Measurements from ENCODE around the gene SPRR2F. TPM values are rescaled to one million over a fixed set of nuclear protein-coding genes. Genes with fewer than 3 reads are reported as not detected.
"Not testable (repeated sequence)": the region's sequence is repeated elsewhere in the genome, so short reads cannot be mapped to it uniquely, and the experiment has no call there.

Gene SPRR2F
- total and polyA plus RNA-seq, 5 donors = 0.37 TPM; not detected in 4

DNA sequence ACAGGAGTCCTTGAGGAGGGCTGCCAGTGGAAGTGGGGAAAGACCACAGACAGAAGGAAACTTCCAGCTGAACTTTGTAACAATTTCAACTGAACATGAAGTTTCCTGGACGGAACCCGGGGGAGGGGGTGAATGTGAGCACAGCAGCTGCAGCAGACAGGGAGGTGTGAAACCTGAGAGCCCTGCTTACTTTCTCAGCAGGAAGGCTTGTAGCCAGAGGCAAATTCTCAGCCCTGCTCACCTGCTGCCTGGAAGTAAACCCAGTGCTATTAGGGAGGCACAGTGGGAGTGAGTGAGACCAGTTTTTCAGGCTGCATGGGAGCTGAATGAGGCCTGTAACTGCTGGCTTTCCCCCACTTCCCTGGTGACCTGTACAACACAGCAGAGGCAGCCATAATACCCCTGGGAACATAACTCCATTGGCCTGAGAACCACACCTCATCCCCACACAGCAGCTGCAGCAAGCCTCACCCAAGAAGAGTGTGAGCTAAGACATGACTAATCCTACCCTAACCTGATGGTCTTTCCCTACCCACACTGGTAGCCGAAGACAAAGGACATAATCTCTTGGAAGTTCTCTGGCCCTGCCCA, 9.6 kb upstream of the SPRR2F start:
- no peak for ATAC-seq
- intact Hi-C loops (cut with DNase I) = no loop called here
- peaks cover 4% of the 10 kb centered on the region for H3K9me3 ChIP-seq (ENCODE audit: control insufficient read depth, low read length)
- 35% methylated on average over 3 of the region's 3 CpGs for WGBS
- no peak overlapping the region for H3K4me3 ChIP-seq (ENCODE audit: low read length)
- no peaks in the 10 kb centered on the region for H3K27me3 ChIP-seq (ENCODE audit: control insufficient read depth, insufficient read depth)
- no peak for DNase-seq
- no peak overlapping the region for H3K27ac ChIP-seq (ENCODE audit: low read length)
- H3K4me1 ChIP-seq (ENCODE audit: control insufficient read depth, insufficient read depth, low read length) = no peaks in the 10 kb centered on the region

DNA sequence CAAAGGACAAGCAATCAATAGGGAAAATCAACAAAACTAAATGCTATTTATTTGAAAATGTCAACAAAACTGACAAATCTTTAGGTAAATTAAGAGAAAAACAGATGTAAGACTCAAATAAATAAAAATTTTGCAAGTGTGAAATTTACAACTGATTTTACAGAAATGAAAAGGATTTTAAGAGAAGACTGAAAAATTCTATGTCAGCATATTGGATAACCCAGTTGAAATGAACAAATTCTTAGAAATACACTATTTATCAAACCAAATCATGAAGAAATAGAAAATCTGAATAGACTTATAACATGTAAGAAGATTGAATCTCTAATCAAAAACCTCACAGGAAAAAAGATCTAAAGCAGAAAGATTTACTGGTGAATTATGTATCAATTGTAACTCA, 7.6 kb upstream of the SPRR2F start:
- Histone ChIP-seq H3K27ac (ENCODE audit: low read length) (no peak overlapping the region), H3K27me3 (ENCODE audit: control insufficient read depth, insufficient read depth) (no peaks in the 10 kb centered on the region), H3K4me3 (ENCODE audit: low read length) (no peak overlapping the region), H3K9me3 (ENCODE audit: control insufficient read depth, low read length) (peaks cover 4% of the 10 kb centered on the region), H3K4me1 (ENCODE audit: control insufficient read depth, insufficient read depth, low read length) (no peaks in the 10 kb centered on the region)
- intact Hi-C loops (cut with DNase I) = no loop called here
- DNase-seq (no peak), ATAC-seq (no peak)

DNA sequence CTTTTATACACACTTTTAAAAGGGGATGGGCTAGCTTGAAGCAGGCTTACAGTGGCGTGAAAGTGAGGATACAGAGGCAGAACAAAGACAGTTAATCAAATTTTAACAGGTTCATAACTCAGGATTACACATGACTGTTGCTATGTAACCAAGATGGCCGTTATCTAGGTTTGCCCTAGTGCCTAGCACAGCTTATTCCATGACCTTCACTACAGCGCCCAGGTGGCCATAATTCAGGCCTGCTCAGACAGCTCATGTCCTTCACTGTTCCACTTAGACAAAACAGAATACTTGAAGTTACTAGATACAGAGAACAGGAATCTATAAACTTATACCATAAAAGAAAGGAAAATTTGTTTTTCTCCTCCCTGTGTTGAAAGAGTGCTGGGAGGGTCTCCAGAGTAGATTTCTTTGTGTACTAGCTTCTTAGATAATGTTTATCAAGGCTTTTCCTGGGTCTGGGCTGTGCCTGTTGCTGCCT, 6.2 kb upstream of the SPRR2F start:
- Histone ChIP-seq H3K4me3 (ENCODE audit: low read length) (no peak overlapping the region), H3K4me1 (ENCODE audit: control insufficient read depth, insufficient read depth, low read length) (no peaks in the 10 kb centered on the region), H3K9me3 (ENCODE audit: control insufficient read depth, low read length) (peaks cover 4% of the 10 kb centered on the region), H3K27me3 (ENCODE audit: control insufficient read depth, insufficient read depth) (no peaks in the 10 kb centered on the region), H3K27ac (ENCODE audit: low read length) (no peak overlapping the region)
- DNase-seq = no peak
- 50% methylated on average over 3 of the region's 3 CpGs for WGBS
- intact Hi-C loops (cut with DNase I) = no loop called here
- no peak for ATAC-seq

DNA sequence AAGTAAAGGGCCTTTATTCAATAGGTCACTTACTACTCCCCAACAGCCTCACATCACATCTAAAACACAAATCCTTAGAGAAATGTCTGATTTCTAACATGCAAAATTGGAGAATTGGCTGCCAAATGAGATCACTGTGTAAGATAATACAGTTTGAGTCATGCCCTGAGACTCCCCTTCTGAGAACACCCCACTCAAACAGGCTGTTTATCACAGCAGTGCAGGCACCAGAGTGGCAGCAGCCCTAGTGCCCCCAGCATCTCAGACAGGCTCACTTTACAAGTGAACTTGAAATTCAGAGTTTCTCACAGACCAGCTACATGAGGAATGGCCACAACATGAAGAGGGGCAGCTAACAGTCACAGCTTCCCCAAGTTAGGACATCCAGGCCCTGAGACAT, 1.9 kb upstream of the SPRR2F start:
- DNase-seq; ATAC-seq; H3K4me1 ChIP-seq (ENCODE audit: control insufficient read depth, insufficient read depth, low read length); H3K27ac ChIP-seq (ENCODE audit: low read length); H3K4me3 ChIP-seq (ENCODE audit: low read length); H3K9me3 ChIP-seq (ENCODE audit: control insufficient read depth, low read length); H3K27me3 ChIP-seq (ENCODE audit: control insufficient read depth, insufficient read depth); intact Hi-C loops (cut with DNase I): not testable (repeated sequence)

DNA sequence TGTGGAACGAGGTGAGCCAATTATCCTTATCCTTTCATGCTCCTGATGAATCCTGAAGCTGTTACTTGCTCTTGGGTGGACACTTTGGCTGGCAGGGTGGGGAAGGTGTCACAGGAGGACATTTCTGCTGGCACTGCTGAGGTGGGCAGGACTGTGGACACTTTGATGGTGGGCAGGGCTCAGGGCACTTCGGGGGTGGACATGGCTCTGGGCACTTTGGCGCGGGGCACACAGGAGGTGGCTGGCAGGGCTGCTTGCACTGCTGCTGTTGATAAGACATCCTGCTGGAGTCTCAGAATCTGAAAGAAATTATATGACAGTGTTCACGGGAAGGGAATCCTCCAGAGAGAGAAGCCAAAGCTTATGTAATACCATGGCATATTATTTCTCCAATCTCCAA, 862 bp downstream of the SPRR2F start:
- DNase-seq; ATAC-seq; H3K4me3 ChIP-seq (ENCODE audit: low read length); H3K27ac ChIP-seq (ENCODE audit: low read length); H3K9me3 ChIP-seq (ENCODE audit: control insufficient read depth, low read length); intact Hi-C loops (cut with DNase I); H3K4me1 ChIP-seq (ENCODE audit: control insufficient read depth, insufficient read depth, low read length); H3K27me3 ChIP-seq (ENCODE audit: control insufficient read depth, insufficient read depth): not testable (repeated sequence)
- WGBS = 55% methylated on average over 5 of the region's 5 CpGs

DNA sequence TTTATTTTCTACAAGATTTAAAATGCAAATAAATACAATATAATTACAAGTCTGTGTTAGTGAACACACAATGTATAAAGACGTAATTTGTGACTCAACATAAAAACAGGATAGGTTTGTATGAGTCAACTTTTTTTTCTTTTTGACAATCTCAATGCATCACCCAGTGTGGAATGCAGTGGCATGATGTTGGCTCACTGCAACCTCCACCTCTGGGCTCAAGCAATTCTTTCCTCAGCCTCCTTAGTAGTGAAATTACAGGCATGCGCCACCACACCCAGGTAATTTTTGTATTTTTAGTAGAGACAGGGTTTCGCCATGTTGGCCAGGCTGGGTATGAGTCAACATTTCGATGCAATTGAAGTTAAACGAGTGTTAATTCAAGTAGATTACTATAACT, 13.1 kb downstream of the SPRR2F start:
- ATAC-seq (no peak), DNase-seq (no peak)
- Histone ChIP-seq H3K27me3 (ENCODE audit: control insufficient read depth, insufficient read depth) (no peaks in the 10 kb centered on the region), H3K27ac (ENCODE audit: low read length) (no peak overlapping the region), H3K4me1 (ENCODE audit: control insufficient read depth, insufficient read depth, low read length) (no peaks in the 10 kb centered on the region), H3K4me3 (ENCODE audit: low read length) (no peak overlapping the region), H3K9me3 (ENCODE audit: control insufficient read depth, low read length) (no peaks in the 10 kb centered on the region)
- intact Hi-C loops (cut with DNase I) = no loop called here
- 89% methylated on average over 5 of the region's 5 CpGs for WGBS

DNA sequence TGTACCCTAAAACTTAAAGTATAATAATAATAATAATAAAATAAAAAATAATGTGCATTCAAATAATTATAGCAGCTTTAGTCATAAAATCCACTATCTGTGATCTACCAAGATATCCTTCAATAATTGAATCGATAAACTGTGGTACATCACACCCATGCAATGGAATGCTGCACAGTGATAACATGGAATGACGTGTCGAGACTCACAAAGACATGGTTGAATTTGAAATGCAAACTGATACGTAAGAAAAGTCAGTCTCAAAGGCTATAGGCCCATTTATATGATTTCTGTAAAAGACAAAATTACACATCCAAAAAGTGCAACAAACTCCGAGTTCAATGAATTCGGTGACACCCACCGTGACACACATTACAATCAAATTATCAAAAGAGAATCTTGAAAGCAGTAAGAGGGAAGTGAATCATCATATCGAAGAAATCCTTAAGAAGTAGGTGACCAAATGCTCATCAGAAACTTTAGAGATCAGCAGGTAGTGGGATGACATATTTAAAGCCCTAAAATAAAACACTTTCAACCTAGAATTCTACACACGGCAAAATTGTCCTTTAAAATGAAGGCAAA, 13.8 kb downstream of the SPRR2F start:
- H3K4me3 ChIP-seq (ENCODE audit: low read length) = no peak overlapping the region
- H3K27me3 ChIP-seq (ENCODE audit: control insufficient read depth, insufficient read depth) = no peaks in the 10 kb centered on the region
- ATAC-seq = no peak
- 84% methylated on average over 9 of the region's 9 CpGs for WGBS
- no peaks in the 10 kb centered on the region for H3K4me1 ChIP-seq (ENCODE audit: control insufficient read depth, insufficient read depth, low read length)
- no peaks in the 10 kb centered on the region for H3K9me3 ChIP-seq (ENCODE audit: control insufficient read depth, low read length)
- intact Hi-C loops (cut with DNase I) = no loop called here
- H3K27ac ChIP-seq (ENCODE audit: low read length) = no peak overlapping the region
- DNase-seq = no peak

DNA sequence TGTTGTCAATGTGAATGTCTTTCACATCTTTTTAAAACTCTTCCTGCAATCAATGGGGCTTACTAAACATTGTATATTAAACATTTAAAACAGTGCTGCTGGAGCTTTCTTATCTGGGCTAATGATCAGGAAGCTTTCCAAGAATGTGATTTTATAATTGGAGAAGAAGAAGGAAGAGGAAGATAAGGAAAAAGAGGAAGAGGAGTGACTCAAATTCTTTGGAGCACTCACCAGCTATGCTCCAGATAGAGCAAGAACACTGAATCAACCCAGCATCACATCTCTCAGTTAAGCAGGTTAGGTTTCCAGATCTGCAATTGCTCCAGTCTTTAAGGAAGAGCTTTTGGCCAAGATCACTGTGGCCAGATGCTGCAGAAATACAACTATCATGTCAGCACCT, 17.6 kb downstream of the SPRR2F start:
- ATAC-seq = no peak
- H3K27ac ChIP-seq (ENCODE audit: low read length) = no peak overlapping the region
- no peaks in the 10 kb centered on the region for H3K4me1 ChIP-seq (ENCODE audit: control insufficient read depth, insufficient read depth, low read length)
- no peaks in the 10 kb centered on the region for H3K27me3 ChIP-seq (ENCODE audit: control insufficient read depth, insufficient read depth)
- no peaks in the 10 kb centered on the region for H3K9me3 ChIP-seq (ENCODE audit: control insufficient read depth, low read length)
- H3K4me3 ChIP-seq (ENCODE audit: low read length) = no peak overlapping the region
- DNase-seq = no peak
- intact Hi-C loops (cut with DNase I) = no loop called here

DNA sequence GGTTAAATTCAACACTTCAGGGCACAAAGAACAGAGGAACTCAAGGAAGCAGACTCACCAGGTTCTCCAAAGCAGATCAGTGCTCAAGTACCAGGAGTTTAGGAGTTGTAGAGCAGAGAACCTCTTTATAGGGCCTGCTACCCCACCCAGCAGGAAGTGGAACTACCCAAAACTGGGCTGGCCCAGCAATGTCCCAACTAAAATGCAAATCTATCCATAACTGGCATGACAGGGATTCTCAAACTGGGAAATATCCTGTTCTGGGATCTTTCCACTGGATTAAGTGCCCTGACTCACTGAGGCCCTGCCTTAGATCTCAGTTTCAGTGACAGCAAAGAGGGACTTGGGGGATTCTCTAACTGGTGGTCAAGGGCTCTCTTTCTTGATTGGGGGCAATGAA, 18.9 kb downstream of the SPRR2F start, which contains the start of gene SPRR2E:
TSS of gene SPRR2E (minus strand) at position 101 of the 400 bp plus-strand sequence. CDS start 775 bp downstream, outside the sequence.
- no peak within 1 kb of the TSS for H3K4me3 ChIP-seq (ENCODE audit: low read length)
- ATAC-seq (no peak), DNase-seq (no peak)
- no peaks in the 10 kb centered on the region for H3K4me1 ChIP-seq (ENCODE audit: control insufficient read depth, insufficient read depth, low read length)
- no peak within 1 kb of the TSS for H3K27ac ChIP-seq (ENCODE audit: low read length)
- intact Hi-C loops (cut with DNase I) = no loop called here
- no peaks in the 10 kb centered on the region for H3K27me3 ChIP-seq (ENCODE audit: control insufficient read depth, insufficient read depth)
- no peaks in the 10 kb centered on the region for H3K9me3 ChIP-seq (ENCODE audit: control insufficient read depth, low read length)

DNA sequence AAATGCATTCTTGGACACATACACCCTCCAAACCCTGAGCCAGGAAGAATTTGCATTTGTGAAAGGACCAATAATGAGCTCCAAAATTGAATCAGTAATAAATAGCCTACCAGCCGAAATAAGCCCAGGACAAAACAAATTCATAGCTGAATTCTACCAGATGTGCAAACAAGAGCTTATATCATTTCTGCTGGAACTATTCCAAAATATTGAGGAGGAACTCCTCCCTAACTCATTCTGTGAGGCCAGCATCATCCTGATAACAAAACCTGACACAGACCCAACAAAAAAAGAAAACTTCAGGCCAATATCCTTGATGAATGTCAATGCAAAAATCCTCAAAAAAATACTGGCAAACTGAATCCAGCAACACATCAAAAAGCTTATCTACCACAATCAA, 25.7 kb downstream of the SPRR2F start:
- DNase-seq (no peak), ATAC-seq (no peak)
- intact Hi-C loops (cut with DNase I) = no loop called here
- Histone ChIP-seq H3K27ac (ENCODE audit: low read length) (no peak overlapping the region), H3K27me3 (ENCODE audit: control insufficient read depth, insufficient read depth) (no peaks in the 10 kb centered on the region), H3K9me3 (ENCODE audit: control insufficient read depth, low read length) (no peaks in the 10 kb centered on the region), H3K4me3 (ENCODE audit: low read length) (no peak overlapping the region), H3K4me1 (ENCODE audit: control insufficient read depth, insufficient read depth, low read length) (no peaks in the 10 kb centered on the region)
- WGBS = 66% methylated on average over 1 of the region's 1 CpG

DNA sequence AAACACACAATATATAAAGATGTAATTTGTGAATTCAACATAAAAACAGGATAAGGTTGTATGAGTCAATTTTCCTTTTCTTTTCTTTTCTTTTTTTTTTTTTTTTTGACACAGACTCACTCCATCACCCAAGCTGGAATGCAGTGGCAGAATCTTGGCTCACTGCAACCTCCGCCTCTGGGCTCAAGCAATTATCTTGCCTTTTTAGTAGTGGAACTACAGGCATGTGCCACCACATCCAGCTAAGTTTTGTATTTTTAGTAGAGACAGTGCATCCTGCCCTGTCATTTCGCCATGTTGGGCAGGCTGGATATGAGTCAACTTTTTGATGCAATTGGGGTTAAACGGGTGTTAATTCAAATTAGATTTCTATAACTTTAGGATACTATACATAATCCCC, 31.6 kb downstream of the SPRR2F start:
- Histone ChIP-seq H3K4me1 (ENCODE audit: control insufficient read depth, insufficient read depth, low read length) (no peaks in the 10 kb centered on the region), H3K4me3 (ENCODE audit: low read length) (no peak overlapping the region), H3K27me3 (ENCODE audit: control insufficient read depth, insufficient read depth) (no peaks in the 10 kb centered on the region), H3K9me3 (ENCODE audit: control insufficient read depth, low read length) (peaks cover 2% of the 10 kb centered on the region), H3K27ac (ENCODE audit: low read length) (no peak overlapping the region)
- intact Hi-C loops (cut with DNase I) = no loop called here
- DNase-seq (no peak), ATAC-seq (no peak)
- 75% methylated on average over 3 of the region's 3 CpGs for WGBS

Measured in right cardiac atrium (tissue), 5 donors.